GM04504 (cell line): ENCODE data around the gene ZNF646.
A peak's percentile ranks its signal among the peaks of the same experiment; 100 is the strongest.

Experiments used
- DNase-seq: peaks from one replicate; pipeline ENCODE4 v3.0.0-alpha.2; 2012; ENCODE audit warnings: low read depth

Gene ZNF646

GRCh38 chr16:31063843-31064611 lies 10.2 kb upstream of the ZNF646 start:
- DNase-seq: no peak

DNA sequence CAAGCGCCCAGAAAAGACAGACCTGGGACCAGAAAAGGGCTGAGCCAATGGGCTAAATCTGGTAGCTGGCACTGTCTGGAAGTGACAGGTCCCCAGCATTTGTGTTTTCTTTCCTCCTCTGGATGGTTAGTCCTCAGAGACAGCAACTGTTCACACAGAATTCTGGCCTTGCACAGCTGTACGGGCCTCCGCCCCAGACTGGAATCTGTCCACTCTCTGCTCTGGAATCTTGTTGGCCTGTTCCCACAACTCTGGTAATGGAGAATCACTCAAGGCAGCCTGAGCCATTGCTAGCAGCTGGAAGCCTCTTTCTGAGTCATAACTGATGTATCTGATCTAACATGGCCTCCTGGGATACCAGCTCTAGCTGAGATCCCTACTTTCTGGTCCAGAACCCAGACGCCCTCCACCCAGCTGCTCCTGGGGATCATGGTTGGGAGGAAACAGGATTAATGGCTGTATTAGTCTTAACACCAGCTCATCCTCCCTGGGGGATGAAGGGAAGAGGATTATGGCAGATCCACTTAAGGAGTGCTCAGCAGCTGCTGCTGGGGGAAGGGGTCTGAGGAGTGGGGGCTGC lies 9.2 kb upstream of the ZNF646 start:
- DNase-seq: peak; percentile 92

DNA sequence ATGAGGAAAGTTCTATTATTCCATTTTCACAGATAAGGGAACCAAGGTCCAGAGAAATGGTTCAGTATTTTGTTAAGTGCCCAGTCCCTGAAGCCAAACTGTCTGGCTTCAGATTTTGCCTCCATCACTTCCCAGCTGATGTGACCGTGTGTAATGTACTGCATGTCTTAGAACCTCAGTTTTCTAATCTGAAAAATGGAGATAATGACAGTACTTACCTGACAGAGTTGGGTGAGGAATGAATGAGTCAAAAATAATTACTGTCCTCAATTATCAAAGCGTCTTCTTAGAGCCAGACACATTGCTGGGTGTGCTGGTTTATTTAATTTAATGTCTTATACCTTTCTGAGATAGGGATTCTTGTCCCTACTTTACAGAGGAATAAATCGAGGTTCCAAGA lies 6.9 kb upstream of the ZNF646 start:
- no peak for DNase-seq

- DNase-seq: peak; percentile 88
Observed at GRCh38 chr16:31071861-31072260, 2.4 kb upstream of the ZNF646 start.

DNA sequence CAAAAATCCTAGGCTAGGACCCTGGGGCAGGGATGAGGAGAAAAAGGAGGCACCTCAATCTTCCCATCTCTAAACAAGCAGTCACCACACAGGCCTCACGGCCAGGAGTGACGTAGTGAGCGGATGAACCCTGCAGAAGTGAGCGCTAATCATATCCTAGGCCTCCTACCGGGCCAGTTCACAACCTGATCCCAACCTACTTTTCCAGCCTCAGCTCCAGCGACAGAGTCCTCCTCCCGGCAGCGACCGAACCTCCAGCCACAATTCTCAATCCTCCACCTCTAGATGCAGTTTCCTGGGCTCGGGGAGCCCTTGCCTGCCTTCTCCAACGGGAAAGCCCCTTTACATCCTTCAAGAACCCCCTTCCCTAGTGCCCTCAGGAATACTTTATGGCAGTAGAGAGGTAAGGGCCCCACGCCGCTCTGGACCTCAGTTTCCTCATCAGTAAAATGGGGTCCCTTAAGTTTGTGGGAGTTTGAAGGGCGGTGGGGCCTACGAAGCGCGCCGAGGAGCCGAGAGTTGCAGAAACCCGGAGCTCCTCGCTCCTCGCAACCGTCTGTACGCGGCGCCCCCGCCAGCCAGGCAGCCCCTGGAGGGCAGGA lies 1.6 kb upstream of the ZNF646 start:
- DNase-seq: no peak

- peak; percentile 77 for DNase-seq
Observed at GRCh38 chr16:31073142-31073969, 866 bp upstream of the ZNF646 start.

DNA sequence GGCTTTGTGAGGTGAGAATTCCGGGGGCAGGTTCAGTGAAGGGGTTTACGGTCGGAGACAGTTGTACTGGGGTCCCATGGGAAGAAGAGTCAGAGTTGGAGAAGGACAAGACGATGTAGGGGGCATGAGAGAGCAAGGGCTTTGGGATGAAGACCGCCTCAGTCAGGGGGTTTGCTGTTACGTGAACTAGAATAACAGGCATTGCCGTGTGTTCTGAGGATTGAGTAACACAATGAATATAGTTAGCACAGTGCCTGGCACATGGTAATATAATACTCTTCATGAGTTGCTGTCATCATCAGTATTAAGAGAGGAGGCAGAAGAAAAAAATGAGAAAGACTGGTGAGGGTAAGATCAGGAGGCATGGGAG lies 577 bp downstream of the ZNF646 start:
- no peak for DNase-seq

DNA sequence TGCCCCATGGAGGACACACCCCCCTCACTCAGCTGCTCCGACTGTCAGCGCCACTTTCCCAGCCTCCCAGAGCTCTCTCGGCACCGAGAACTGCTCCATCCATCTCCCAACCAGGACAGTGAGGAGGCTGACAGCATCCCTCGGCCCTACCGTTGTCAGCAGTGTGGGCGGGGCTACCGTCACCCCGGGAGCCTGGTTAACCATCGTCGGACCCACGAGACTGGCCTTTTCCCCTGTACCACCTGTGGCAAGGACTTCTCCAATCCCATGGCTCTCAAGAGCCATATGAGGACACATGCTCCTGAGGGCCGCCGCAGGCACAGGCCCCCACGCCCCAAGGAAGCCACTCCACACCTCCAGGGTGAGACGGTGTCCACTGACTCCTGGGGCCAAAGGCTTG lies 2.1 kb downstream of the ZNF646 start:
- no peak for DNase-seq

DNA sequence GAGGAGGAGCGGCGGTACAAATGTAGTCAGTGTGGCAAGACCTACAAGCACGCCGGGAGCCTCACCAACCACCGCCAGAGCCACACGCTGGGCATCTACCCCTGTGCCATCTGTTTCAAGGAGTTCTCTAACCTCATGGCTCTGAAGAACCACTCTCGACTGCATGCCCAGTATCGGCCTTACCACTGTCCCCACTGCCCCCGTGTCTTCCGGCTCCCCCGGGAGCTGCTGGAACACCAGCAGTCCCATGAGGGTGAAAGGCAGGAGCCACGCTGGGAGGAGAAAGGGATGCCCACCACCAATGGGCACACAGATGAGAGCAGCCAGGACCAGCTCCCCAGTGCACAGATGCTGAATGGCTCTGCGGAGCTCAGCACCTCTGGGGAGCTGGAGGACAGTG lies 2.8 kb downstream of the ZNF646 start:
- DNase-seq: no peak

GRCh38 chr16:31077592-31078396 lies 3.6 kb downstream of the ZNF646 start:
- DNase-seq: no peak

DNA sequence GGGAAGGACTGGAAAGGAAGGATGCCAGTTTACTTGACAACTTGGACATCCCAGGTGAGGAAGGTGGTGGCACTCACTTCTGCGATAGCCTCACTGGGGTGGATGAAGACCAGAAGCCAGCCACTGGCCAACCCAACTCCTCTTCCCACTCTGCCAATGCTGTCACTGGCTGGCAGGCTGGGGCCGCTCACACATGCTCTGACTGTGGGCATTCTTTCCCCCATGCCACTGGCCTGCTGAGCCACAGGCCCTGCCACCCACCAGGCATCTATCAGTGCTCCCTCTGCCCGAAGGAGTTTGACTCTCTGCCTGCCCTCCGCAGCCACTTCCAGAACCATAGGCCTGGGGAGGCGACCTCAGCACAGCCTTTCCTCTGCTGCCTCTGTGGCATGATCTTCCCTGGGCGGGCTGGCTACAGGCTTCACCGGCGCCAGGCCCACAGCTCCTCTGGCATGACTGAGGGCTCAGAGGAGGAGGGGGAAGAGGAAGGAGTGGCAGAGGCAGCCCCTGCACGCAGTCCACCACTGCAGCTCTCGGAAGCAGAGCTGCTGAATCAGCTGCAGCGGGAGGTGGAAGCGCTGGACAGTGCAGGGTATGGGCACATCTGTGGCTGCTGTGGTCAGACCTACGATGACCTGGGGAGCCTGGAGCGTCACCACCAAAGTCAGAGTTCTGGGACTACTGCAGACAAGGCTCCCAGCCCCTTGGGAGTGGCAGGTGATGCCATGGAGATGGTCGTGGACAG lies 4.5 kb downstream of the ZNF646 start:
- no peak for DNase-seq

- no peak for DNase-seq
Observed at GRCh38 chr16:31079342-31079944, 5.2 kb downstream of the ZNF646 start.

GRCh38 chr16:31080035-31080629 lies 5.9 kb downstream of the ZNF646 start:
- DNase-seq: no peak

GRCh38 chr16:31080756-31081419 lies 6.7 kb downstream of the ZNF646 start:
- no peak for DNase-seq

- DNase-seq: no peak
Observed at GRCh38 chr16:31081428-31082351, 7.5 kb downstream of the ZNF646 start.

DNA sequence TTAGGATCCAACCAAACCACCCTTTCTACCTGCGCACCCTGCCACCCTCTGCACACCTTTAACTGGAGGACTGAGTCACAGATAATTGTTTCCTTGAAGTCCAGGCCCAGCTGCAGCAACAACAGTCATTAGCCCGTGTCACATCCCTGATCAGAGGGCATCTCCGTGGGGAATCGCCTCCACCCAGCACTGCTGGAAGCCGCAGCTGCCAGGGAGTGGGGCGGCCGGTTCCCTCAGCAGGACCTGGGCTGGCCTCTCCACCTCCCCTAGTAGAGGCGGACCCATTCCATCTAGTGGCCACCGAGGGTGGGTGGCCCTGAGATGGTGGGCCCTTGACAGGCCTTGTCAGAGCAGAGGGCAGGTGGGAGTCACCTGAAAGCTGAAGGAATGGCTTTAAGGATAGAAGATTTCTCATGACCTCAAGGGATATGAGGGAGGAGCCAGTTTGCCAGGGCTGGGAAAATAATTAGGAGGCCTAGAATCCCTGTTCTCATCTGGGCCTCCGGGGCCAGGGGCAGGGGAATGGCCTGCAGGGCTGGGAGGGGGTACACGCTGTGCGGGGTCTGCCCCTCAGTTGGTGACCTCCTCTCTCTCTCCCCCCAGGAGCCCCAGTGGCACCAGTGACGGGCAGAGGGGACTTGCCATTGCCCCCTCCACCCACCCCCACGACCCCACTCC lies 8.3 kb downstream of the ZNF646 start:
- DNase-seq: no peak

GRCh38 chr16:31083081-31083480 lies 8.9 kb downstream of the ZNF646 start:
- DNase-seq: no peak

- no peak for DNase-seq
Observed at GRCh38 chr16:31083556-31083955, 9.3 kb downstream of the ZNF646 start.
